OCI-LY3 (cell line): ENCODE data around the gene NME5.

Experiments
- EZH2phosphoT487 ChIP-seq: fragments of 200-600 bp; shearing (Covaris generic); IDR thresholded peaks from 2 replicates; pipeline ENCODE4 v1.6.1; 2018; ENCODE audit warnings: antibody characterized with exemption, mixed run types, low read depth
- TF ChIP-seq, protein P1 (sequence below): fragments of 200-600, 300-600 bp; sonication (generic); IDR thresholded peaks from 2 replicates; pipeline ENCODE4 v1.5.1; 2014; ENCODE audit warnings: antibody characterized with exemption, low read length, low read depth

DNA sequence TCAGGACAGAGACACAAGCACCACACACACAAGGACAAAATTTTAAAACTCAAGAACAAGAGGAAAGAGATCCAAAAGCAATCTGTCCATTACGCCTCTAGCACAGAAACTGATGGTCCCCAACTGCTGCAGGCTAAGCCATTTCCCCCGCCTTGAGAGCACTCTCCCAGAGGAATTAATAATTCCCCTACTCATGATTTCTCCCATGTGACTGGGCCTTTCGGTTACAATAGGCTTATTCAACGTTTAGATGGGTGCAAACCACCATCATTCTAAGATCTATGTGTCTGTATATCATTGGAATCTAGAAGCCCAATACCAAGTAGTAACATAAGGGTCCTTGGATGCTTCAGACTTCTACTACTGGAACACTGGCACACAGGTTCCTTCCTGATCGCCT is 20.4 kb upstream of the NME5 start:
- TF ChIP-seq, protein P1, sequence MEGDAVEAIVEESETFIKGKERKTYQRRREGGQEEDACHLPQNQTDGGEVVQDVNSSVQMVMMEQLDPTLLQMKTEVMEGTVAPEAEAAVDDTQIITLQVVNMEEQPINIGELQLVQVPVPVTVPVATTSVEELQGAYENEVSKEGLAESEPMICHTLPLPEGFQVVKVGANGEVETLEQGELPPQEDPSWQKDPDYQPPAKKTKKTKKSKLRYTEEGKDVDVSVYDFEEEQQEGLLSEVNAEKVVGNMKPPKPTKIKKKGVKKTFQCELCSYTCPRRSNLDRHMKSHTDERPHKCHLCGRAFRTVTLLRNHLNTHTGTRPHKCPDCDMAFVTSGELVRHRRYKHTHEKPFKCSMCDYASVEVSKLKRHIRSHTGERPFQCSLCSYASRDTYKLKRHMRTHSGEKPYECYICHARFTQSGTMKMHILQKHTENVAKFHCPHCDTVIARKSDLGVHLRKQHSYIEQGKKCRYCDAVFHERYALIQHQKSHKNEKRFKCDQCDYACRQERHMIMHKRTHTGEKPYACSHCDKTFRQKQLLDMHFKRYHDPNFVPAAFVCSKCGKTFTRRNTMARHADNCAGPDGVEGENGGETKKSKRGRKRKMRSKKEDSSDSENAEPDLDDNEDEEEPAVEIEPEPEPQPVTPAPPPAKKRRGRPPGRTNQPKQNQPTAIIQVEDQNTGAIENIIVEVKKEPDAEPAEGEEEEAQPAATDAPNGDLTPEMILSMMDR, result no peak
- no peak for TF ChIP-seq EZH2phosphoT487
